ENCODE measurements around the gene OR5W2.

DNA sequence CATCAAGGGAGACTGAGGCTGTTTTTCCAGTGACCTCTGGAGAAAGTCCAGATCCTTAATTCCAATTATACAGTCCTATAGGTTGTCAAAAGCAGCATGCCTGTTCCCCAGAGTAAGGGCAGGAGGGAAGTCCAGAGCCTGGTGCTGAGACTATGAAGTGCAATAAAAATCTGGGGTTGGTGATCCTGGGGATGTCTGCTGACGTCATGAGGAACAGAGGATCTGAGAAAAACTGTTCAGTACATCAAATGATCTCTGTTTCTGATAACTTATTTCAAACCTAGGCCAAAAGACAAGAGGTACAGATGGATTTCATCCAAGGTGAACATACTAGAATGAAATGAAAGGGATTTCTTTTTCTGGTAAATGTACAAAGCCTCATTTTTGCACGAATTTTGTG lies 12.1 kb downstream of the OR5W2 start:
- TF ChIP-seq CTCF (IDR thresholded peaks at IDR 0.05): no peak
- TF ChIP-seq POLR2A (IDR thresholded peaks at IDR 0.05): no peak
